Astrocyte of the spinal cord (primary cell): ENCODE results near the gene EPPIN.
"Not testable (repeated sequence)": the region's sequence is repeated elsewhere in the genome, so short reads cannot be mapped to it uniquely, and the experiment has no call there.

Source experiments
- DNase-seq: peaks from one replicate; pipeline ENCODE4 v3.0.0; 2011; ENCODE audit warnings: low read depth, low spot score
- H3K4me3 ChIP-seq: 2 replicates; pipeline ENCODE4 v1.5.1; 2011; ENCODE audit warnings: low read depth, mild to moderate bottlenecking, low read length, moderate library complexity
- CTCF ChIP-seq: IDR thresholded peaks from 2 replicates; pipeline ENCODE4 v1.5.1; 2012; ENCODE audit warnings: low read depth, mild to moderate bottlenecking, low read length, inconsistent platforms
- in situ Hi-C: cut with HindIII; loops from 2 replicates; pipeline ENCODE4 v1.10.0; 2017; ENCODE audit warnings: low sequenced_read_pairs

The EPPIN gene

DNA sequence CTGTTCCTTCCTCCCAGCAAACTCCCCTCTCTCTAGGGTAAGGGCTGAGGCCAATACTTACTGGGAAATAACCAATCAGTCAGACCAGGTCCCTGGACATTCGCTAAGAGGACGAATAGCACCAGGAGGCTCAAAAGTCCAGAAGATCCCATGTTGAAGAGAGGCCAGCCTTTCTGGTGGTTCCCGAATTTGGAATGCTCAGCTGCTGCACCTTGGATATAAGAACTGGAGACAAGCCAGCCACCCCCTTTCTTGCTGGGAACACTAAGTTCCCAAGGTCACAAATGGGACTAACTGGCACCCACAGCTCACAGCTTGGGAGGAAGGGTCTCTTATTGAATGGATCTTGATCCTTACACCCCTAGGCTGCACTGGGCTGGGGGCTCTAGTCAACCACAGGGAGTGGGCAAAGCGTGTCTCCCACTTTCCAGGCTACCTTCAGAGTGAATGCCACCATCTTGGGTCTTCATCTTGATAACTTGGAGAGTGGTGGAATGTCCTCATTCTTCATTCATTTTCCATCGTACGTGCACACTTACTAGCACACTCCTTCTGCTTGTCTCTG is at the start of gene EPPIN:
Gene EPPIN, minus strand, starts transcription at position 196 of the 565 bp plus-strand sequence. Its CDS starts 44 bp downstream, at position 152.
- DNase-seq, result no peak
- TF ChIP-seq CTCF, result no peak
- in situ Hi-C loops, result no loop called here
- H3K4me3 ChIP-seq, result no peak within 1 kb of the TSS

- in situ Hi-C loops, result no loop called here
- DNase-seq, result no peak
- no peak for TF ChIP-seq CTCF
- no peak overlapping the region for H3K4me3 ChIP-seq
Measured at GRCh38 chr20:45595235-45595634, 48.0 kb upstream of the EPPIN start.

DNA sequence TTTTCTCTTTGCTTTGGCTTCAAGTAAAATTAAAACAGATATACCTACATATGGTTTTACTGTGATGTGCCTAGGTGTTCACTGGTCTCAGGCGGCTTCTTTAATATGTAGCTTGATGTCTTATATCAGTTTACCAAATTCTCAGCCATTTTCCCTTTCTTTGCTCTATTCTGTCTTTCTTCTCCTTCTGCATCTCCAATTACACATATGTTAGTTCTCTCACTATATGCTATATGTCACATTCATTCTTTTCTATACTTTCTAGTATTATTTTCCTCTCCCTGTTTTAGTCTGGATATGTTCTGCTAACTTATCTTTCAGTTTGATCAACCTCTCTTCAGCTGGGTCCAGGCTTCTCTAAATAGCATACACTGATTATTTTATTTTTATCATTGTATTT is 46.3 kb upstream of the EPPIN start:
- DNase-seq, result no peak
- no peak overlapping the region for H3K4me3 ChIP-seq
- TF ChIP-seq CTCF, result no peak
- in situ Hi-C loops, result no loop called here

- peak; percentile 9 for DNase-seq
- peak; percentile 49 for TF ChIP-seq CTCF
- in situ Hi-C loops, result no loop called here
- no peak overlapping the region for H3K4me3 ChIP-seq
Measured at GRCh38 chr20:45592574-45593189, 45.5 kb upstream of the EPPIN start.

DNA sequence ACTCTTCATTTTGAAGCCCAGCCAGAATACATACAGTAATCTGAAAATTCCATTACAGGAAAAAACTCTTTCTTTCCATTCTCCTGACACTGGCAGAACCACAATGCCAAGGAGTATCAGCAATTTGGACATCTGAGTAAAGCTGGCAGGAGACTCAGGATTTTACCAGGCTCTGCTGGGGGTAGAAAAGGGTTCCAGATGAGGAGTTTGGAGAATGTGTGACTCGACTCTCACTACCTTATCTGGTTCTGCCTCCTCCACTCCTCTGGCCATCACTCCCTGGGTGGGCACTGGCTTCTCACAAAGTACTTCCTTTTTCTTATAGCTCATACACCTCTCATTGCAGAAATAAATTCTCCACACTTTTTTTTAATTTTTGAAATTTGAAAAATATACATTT is 42.5 kb upstream of the EPPIN start:
- no peak overlapping the region for H3K4me3 ChIP-seq
- in situ Hi-C loops, result no loop called here
- TF ChIP-seq CTCF, result no peak
- no peak for DNase-seq

- TF ChIP-seq CTCF, result no peak
- in situ Hi-C loops, result no loop called here
- no peak overlapping the region for H3K4me3 ChIP-seq
- DNase-seq, result no peak
Measured at GRCh38 chr20:45588800-45589199, 41.6 kb upstream of the EPPIN start.

DNA sequence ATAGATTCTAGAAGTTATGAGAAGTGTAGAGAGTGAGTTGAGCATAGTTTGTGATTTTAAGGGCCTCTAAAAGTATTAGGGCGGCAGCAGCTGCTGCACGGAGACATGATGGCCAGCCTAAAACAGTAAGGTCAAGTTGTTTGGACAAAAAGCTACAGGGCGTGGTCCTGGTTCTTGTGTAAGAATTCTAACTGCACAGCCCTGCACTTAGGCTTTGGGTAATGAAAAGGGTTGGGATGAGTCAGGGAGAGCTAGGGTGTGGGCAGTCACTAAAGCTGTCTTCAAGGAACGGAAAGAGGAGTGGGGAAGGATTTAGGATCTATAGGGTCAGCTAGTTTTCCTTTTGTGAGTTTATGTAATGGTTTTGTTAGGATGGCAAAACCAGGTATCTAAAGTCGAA is 38.8 kb upstream of the EPPIN start:
- in situ Hi-C loops, H3K4me3 ChIP-seq, DNase-seq: not testable (repeated sequence)

DNA sequence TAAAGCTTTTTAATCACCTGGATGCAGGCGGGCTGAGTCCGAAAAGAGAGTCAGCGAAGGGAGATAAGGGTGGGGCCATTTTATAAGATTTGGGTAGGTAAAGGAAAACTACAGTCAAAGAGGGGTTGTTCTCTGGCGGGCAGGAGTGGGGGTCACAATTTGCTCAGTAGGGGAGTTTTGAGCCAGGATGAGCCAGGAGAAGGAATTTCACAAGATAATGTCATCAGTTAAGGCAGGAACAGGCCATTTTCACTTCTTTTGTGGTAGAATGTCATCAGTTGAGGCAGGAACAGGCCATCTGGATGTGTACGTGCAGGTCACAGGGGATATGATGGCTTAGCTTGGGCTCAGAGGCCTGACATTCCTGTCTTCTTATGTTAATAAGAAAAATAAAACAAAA is 37.1 kb upstream of the EPPIN start:
- H3K4me3 ChIP-seq, in situ Hi-C loops, DNase-seq: not testable (repeated sequence)
